Stimulated activated CD8-positive, alpha-beta memory T cell treated with anti-CD3 and anti-CD28 coated beads, Interleukin-12 subunit alpha, Interleukin-12 subunit beta, amount 100 ng/mL, for 4 hours (primary cell): Measurements from ENCODE around the gene SLC22A7.

Experiments
- DNase-seq: peaks from one replicate; pipeline ENCODE4 v3.0.0-alpha.2; 2020; ENCODE audit warnings: low read depth

Gene SLC22A7

DNA sequence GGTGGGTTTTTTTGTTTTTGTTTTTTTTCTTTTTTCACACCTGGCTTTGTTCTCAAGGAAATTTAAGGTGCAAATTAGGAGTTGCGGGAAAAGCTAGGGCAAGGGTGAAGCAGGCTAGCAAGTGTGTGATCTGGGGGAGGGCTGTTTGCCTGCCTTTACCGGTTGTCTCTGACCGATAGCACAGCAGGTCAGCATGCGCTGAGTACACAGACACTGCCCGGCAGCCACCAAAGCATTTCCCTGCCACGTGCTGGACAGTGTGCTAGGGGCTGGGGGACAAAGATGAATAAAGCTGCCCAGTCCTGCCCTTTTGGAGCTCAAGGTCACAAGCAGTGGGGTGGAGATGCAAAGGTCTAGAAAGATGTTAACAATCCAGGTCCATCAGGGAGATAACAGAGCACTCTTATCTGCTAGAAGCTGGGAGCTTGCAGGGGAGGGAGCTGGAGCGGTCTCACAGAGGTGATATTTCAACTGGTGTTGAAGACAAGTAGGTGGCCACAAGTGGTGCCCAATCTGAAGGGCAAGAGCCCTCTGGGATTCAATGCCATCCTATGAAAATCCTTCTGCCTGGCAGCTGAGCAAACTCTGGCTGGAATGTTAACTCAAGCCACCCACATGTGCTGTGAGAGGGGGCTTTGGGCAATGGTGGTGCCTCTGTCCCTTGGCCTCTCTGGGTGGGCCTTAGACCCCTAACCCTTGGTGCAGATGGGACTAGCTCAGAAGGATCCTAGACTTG, 30.3 kb upstream of the SLC22A7 start:
- no peak for DNase-seq

DNA sequence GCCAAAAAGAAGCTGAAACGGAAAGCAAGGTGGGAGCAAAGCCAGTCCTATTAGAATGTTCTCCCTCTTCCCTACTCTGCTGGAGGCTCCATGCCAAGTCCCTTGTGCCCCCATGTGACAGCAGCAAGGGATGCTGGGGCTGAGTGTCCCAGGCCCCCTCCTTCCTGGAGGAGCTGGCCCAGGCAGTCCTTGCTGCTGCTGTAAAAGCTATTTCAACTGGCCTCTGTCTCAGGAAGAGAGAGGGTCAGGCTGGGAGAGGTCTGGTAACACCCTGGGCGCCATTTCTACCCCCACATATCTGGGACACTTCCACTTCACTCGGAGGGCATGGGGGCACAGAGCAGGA, 29.7 kb upstream of the SLC22A7 start:
- DNase-seq, result no peak

DNA sequence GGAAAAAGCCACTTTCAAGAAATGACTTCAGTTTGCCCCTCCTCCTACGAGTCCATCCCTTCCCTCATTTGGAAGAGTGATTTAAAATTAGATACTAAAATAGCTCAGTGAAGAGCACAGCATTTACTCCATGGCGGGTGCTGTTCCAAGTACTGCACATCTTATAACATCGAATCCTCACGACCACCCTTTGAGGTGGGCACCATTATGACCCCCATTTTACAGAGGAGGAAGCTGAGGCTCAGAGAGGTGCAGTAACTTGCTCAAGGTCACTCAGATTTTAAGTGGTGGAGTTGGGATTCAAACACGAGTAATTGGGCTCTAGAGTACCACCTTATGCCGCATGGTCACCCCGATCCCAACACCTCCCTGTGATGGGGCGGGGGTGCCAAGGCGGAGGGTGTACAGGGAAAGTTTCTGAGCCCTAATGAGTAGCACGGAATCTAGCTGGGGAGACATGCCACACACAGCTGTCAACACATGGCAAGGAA, 29.2 kb upstream of the SLC22A7 start:
- no peak for DNase-seq

DNA sequence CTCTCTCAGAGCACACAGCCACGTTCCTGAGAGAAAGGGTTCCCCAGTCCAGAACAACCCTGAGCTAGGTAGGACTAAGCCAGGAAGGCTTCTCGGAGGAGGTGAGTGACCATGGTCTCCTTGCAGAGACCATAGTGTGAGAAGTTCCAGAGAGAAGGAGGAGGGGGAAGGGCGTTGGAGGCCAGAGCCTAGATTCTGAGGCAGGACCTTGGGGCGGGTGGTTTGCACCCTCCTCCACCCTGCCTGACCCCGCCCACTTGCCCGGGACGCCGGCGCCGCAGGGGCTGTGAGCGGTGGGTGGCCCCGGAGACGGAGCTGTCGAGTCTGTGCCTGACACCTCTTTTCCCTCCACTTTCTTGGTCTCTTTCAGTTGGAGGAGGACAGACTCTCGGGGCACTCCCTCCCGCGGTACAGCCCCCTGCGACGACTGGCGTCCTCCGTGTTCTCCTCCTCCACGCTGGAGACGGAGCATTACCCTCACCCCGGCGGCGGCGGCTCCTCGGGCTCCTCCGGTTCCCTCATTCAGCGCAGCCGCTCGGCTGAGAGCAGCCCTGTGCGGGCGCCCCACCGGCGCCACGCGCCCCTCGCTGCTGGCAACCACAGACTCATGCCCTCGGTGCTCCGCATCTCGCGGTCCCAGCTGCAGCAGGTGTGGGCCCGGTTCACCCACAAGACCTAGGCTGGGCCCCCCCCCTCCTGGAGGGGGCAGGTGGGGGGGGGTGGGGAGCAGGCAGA, 28.6 kb upstream of the SLC22A7 start:
- peak; percentile 43 for DNase-seq

DNA sequence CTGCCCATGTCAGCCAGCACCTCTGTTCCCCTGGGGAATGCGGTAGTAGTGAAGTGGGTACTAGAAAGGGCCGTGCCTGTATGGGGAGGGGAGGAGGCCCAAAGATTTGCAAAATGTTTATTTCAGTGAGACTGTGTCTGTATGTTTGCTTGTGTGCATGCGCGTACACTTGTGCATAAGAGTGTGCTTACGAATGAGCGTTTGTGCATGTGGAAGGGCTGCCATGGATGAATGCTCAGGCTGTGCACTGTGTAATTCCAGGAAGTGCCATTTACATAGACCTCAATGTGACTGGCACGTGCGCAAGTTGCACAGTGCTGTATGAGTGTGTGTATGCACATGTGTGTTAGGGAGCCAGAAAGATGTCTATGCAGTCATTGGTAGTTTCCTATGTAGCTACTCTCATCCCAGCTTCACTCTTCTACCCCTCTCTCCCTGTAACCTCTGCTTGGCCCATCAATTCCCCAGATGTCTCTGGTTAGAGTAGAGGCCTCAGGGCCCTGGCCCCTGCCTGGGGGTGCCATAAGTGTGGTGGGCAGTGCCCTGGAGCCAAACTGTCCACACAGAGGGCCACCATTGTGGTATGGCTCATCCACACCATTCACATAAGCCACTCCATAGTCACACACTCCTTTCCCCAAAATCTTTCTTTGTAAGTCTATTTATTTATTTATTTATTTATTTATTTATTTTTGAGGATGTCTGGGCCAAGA, 26.8 kb upstream of the SLC22A7 start:
- DNase-seq, result no peak

DNA sequence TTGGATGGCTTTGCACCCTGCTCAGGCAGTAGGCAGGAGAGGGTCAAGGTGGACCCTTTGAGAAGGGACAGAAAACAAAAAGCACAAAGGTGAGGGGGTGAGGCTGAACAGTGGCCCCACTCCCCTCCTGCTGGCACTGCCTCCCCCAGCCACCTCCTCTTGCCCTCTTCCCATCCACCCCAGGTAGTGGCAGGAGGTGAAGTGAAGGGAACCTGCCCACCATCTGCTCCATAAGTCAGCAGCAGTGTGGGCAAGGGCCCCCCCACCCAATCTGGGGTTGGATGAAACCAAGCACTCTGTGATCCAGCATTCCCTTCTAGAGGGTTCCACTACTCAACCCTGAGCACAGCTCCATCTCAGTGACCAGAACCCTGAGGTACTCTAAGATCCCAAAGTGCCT, 26.1 kb upstream of the SLC22A7 start:
- no peak for DNase-seq

DNA sequence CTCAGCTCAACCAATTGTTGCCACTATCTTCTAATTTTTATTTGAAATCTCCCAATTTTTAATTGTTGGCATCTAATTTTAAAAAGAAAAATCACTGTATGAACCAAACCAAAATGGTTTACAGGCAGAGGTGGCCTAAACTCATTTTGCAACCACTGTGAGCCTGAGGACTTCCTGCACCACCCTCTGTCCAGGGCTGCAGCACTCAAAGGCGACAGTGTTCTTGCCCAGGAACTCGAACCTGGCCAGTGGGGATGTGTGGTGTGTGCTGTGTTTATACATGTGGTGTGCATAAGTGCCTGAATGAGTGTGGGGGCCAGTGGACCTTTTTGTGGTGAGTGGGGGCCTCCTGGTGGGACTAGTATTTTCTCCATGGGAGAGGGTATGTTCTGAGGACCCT, 24.4 kb upstream of the SLC22A7 start:
- no peak for DNase-seq

DNA sequence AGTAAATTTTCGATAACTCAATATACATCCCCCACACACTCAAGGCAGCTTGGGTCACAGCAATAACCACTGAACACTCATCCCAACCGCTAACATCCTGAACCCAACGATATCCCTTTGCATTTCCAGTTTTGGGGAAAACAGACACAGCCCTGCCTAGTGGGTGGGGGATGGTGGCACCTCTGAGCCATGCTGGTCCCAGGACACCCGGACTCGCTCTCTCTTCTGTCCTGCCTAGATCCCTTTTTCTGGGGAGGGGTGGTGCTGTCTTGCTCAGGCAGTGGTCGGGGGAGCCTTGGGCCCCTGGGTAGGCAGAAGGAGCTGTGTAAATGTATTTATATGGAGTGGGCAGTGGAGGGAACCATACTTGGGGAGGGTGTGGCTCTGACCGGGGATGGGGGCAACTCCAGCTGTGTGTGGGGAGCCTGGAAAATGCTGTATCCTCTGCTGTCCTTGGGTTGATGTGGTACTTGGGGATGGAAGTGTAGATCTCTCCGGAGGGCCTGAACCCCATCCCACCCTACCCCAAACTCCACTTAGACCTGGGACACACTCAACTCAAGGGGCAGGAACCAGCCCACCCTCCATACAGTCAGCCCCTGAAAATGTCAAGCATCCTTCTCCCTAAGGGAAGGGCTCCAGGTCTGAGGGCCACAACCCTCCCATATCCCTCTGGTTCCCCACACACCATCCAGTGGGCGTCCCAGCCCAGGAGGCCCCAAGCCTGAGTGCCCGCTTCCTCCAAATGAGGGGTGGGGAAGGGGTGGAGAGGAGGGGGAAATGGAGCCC, 23.7 kb upstream of the SLC22A7 start:
- no peak for DNase-seq

DNA sequence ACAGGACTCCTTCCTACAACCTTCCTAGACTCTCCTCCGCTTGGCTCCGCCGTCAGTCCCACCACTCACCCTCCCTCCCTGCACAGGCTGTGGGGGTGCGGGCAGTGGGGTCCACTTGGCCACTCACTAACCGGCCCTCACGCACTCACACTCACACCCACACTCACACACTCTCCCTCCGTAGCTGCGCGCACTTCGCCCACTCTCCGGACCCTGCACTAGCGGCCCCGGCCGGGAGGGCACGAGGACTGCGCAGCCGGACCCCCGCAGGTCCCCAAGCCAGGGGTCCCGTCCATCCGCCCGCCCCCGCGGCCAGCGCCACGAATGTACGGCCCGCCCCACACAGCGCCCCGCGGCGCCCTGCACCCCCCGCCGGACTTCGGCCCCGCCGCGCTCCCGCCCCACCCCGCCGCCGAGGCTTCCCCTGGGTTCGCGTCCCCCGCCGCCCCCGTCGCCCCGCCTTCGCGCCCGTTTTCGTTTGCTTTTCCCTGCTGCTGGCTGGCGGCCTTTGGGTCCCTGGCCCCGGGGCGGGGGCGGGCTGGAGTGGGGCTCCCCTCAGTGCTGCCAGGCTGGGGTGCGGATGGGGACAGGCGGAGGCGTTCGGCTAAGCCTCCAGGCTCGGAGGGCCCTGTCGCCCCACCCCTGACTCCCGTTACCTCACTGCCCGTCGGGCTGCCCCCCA, 23.0 kb upstream of the SLC22A7 start:
- DNase-seq, result peak; percentile 14

DNA sequence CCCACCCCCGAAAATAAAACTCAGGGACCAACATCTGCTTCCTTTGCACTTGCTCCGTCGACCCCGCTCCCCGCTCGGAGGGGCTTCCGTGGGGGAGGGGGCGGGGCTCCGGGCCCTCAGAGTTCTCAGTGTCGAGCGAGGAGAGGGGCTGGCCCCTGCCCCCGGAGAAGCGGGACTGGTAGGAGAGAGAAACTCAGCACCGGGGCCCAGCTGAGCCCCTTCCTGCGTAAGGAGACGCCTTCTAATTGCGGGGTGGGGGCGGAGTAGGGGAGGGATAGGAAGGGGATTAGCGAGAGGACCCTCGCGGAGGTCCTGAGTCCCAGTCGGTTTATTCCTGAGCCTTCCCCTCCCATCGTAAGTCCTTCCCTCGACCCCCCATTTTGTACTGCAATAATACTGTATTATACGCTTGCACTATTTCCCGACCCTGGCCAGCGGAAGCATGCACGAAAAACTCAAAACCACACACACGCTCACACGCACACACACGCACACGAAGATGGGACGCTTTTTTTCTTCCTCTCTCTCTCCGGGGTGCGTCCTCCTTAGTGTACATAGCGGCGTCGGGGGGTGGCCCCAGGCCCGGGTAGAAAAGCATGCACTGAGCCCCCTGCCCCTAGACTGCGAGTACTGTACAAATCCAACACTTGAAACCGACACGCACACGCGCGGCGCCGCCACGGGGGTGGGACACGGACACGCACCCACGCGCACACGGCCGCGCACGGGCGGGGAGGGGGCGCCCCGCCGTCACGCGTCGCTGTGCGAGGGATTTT, 22.1 kb upstream of the SLC22A7 start:
- no peak for DNase-seq

DNA sequence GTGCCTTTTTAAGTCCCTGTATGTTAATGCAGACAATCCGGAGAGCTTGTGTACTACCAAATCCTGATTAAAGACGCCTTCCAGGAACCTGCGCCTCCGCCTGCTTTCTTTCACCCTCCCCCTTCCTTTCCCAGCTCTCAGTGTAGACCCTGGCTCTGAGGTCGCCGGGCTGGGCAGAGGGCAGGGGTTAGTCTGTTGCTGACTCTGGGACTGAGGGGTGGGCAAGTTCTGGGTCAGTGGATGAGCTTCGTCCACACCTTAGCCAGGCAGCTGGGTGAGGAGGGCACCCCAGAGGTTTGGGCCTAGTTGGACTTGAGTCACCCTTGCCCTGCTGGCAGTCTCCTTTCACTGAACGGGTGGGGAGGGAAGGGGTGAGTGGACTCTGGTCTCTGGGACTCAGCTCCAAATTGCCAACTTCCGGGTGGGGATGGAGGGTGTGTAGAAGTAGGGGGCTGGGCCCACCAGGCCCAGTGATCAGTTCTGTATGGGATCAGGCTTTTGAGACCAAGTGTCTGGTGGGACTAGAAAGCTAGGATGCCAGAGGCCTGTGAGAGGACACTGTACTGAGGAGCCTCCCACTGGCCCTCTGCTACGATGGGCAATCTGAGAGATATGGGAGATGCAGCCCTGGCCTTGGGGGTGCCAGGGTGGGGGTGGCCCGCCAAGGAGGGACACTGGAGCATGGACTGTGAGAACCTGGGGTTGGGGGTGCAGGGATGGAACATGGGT, 21.3 kb upstream of the SLC22A7 start:
- no peak for DNase-seq

DNA sequence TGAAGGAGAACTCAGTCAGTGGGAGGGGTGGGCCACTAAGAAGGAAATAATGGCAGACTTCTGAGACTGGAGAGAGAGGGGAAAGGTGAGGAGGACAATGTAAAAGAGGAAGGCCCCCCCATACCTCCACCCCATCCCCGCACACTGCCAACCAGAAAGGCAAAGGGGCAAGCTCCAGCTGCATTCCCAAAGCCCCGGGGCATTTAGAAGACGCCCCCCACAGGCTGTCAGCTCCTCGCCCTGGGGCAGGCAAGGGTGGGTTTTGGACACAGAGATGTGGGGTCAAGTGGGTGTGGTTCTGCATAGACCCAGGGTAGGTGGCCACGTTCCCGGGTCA, 20.8 kb upstream of the SLC22A7 start:
- no peak for DNase-seq

DNA sequence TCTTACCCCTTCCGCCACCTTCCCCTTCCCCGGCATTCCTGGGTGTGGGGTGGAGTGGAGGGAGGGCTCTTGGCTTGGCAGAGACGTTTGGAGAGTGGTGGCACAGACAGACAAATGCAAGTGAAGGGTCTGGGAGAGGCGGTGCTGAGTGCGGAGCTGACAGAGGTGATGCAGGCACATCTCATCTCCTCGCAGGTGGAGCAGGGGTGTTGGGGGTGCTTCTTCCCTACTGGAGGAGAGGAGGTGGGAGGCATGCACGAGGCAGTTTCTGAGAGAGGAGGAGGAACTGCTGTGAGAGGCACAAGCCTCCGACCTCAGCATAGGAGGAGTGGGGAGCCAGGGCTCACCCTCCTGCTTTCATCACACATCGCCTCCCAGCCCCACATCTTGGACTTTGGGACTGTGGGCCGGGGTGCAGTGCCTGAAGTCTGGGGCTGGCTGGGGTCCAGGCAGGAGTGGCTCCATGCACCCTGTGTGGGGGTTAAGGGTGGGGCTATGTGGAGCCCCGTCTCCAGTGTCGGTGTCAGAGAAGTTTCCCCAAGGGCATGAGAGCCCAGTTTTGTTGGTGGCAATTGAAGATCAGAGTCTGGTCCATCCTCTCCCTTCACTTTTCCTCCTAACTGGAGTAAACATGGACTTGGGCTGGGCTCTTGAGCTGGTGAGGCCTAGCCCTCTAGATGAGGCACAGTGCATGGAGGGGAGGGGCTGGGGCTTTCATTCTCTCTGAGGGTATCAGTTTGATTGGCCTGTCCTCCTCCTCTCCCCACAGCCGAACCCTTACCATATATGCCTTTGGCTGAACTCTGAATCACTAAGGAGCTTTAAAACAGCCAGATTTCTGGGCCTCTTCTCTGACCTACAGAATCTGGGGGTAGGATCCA, 20.2 kb upstream of the SLC22A7 start:
- no peak for DNase-seq

DNA sequence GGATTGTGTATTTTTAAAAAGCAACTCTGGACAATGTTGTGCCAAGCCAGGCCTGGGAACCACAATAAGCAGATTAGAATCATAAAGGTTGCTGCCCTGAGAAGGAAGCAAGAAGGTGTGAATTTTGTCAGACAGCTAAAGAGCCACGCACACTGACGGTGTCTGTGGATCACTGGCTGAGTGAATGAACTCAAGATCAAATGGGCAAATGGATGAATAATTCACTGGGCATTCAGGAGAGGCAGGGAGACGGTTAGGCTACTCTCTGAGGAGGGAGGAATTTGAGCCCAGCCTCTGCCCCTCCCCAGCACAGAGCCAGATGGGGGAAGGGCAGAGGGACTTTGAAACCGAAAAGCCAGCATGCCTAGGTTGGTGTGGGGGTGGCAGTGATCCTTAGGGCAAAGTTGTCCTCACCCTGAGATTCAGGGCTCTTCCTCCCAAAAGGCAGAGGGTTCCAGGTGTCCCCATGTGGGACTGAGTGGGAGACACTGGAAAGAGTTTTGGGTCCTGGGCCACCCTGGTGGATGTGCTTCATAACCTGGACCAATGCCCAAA, 19.5 kb upstream of the SLC22A7 start:
- DNase-seq, result no peak

DNA sequence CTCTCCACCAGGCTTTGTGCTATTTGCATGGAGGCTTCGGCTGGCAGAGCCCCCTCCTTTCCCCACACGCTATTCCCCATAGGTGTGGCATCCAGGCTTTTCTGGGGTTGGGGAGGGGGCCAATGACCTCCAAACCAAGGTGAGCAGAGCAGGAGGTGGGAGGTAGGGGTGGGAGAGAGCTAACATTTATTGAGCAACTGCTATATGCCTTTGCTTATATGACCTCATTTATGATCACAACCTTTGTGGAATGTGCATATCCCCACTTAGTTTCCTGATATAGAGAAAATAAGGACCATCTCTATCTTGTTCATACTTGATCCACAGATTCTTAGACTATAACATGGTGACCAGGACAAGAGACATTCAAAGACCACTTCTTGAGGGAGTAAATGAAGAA, 17.8 kb upstream of the SLC22A7 start:
- DNase-seq, result no peak

DNA sequence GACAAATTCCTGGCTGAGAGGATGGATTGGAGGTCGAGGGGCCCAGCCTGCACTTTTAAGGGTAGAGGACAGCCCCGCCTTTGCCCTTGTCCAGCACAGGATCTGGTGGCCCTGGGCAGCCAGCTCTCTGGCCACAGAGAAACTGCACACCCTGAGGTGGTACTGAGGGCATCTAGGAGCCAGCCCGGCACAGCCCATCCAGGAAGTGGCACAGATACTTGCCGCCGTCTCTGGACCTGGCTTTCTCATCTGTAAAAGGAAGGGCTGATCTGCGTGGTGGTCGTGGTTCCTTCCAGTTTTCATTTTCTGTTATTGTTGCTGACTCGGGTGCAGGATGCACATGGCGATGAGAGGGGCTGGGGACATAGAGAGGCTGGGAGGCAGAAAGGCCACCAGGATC, 16.0 kb upstream of the SLC22A7 start:
- DNase-seq, result no peak

DNA sequence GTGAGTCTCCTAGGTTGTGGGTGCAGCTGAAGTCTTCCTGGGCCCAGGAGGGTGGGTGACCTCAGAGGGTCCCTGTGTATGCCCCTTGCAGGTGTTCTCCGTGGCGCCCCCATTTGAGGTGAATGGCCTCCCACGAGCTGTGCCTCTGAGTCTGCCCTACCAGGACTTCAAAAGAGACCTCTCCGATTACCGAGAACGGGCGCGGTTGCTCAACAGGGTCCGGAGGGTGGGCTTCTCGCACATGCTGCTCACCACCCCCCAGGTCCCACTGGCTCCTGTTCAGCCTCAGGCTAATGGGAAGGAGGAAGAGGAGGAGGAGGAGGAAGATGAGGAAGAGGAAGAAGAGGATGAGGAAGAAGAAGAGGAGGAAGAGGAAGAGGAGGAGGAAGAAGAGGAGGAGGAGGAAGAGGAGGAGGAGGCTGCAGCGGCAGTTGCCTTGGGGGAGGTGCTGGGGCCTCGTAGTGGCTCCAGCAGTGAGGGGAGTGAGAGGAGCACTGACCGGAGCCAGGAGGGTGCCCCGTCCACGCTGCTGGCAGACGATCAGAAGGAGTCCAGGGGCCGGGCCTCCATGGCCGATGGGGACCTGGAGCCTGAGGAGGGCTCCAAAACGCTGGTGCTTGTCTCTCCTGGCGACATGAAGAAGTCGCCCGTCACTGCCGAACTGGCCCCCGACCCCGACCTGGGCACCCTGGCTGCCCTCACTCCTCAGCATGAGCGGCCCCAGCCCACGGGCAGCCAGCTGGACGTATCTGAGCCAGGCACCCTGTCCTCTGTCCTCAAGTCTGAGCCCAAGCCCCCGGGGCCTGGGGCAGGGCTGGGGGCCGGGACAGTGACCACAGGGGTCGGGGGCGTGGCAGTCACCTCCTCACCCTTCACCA, 15.2 kb upstream of the SLC22A7 start:
- DNase-seq, result no peak

DNA sequence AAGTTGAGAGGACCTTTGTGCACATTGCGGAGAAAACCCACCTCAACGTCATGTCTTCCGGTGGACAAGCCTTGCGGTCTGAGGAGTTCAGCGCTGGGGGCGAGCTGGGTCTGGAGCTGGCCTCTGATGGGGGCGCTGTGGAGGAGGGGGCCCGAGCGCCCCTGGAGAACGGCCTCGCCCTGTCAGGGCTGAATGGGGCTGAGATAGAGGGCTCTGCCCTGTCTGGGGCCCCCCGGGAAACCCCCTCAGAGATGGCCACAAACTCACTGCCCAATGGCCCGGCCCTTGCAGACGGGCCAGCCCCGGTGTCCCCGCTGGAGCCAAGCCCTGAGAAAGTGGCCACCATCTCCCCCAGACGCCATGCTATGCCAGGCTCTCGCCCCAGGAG, 14.6 kb upstream of the SLC22A7 start:
- no peak for DNase-seq
